ENCODE results near the gene SLC26A1.

- TF ChIP-seq, protein P1, sequence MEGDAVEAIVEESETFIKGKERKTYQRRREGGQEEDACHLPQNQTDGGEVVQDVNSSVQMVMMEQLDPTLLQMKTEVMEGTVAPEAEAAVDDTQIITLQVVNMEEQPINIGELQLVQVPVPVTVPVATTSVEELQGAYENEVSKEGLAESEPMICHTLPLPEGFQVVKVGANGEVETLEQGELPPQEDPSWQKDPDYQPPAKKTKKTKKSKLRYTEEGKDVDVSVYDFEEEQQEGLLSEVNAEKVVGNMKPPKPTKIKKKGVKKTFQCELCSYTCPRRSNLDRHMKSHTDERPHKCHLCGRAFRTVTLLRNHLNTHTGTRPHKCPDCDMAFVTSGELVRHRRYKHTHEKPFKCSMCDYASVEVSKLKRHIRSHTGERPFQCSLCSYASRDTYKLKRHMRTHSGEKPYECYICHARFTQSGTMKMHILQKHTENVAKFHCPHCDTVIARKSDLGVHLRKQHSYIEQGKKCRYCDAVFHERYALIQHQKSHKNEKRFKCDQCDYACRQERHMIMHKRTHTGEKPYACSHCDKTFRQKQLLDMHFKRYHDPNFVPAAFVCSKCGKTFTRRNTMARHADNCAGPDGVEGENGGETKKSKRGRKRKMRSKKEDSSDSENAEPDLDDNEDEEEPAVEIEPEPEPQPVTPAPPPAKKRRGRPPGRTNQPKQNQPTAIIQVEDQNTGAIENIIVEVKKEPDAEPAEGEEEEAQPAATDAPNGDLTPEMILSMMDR (IDR thresholded peaks at IDR 0.05): no peak
- TF ChIP-seq POLR2AphosphoS5 (IDR thresholded peaks at IDR 0.05; ENCODE audit: insufficient read depth in 1 of 2, low read depth in 1 of 2): no peak
These were observed 18.4 kb upstream of the SLC26A1 start for GRCh38 chr4:1011666-1012033.
